Parathyroid adenoma (tissue), 2 donors: ENCODE measurements around the gene GAREM1.
"Not testable (repeated sequence)": the region's sequence is repeated elsewhere in the genome, so short reads cannot be mapped to it uniquely, and the experiment has no call there.

Source experiments
- H2AFZ ChIP-seq: fragments of 300-600 bp; sonication (generic); one replicate; pipeline ENCODE4 v1.7.0; 2017; ENCODE audit warnings: antibody characterized with exemption, mild to moderate bottlenecking
- H3K27ac ChIP-seq: fragments of 300-600 bp; sonication (generic); one replicate; pipeline ENCODE4 v1.7.0; 2017
- H3K27me3 ChIP-seq: fragments of 300-600 bp; sonication (generic); one replicate; pipeline ENCODE4 v1.7.0; 2017; ENCODE audit warnings: low read length; ENCODE audit not compliant: control insufficient read depth, insufficient read depth
- H3K36me3 ChIP-seq: fragments of 300-600 bp; sonication (generic); one replicate; pipeline ENCODE4 v1.7.0; 2017; ENCODE audit warnings: low read length; ENCODE audit not compliant: control insufficient read depth, insufficient read depth
- H3K4me1 ChIP-seq: fragments of 300-600 bp; sonication (generic); one replicate; pipeline ENCODE4 v1.7.0; 2017; ENCODE audit warnings: control low read depth
- H3K4me2 ChIP-seq: fragments of 300-600 bp; sonication (generic); one replicate; pipeline ENCODE4 v1.7.0; 2017; ENCODE audit warnings: low read length
- H3K4me3 ChIP-seq: fragments of 300-600 bp; sonication (generic); one replicate; pipeline ENCODE4 v1.7.0; 2017; ENCODE audit warnings: low read depth, low read length
- H3K79me2 ChIP-seq: fragments of 300-600 bp; sonication (generic); one replicate; pipeline ENCODE4 v1.7.0; 2017; ENCODE audit warnings: control low read depth
- H3K9ac ChIP-seq: fragments of 300-600 bp; sonication (generic); one replicate; pipeline ENCODE4 v1.7.0; 2017; ENCODE audit warnings: mild to moderate bottlenecking
- H3K9me3 ChIP-seq: fragments of 300-600 bp; sonication (generic); one replicate; pipeline ENCODE4 v1.7.0; 2017; ENCODE audit warnings: low read length; ENCODE audit not compliant: control insufficient read depth
- TF ChIP-seq, protein P1 (sequence below): fragments of 300-600 bp; sonication (generic); IDR thresholded peaks from one replicate; pipeline ENCODE4 v1.7.0; 2017; ENCODE audit warnings: antibody characterized with exemption, mild to moderate bottlenecking
- donor health status: primary hyperparathyroidism.

GAREM1 gene

DNA sequence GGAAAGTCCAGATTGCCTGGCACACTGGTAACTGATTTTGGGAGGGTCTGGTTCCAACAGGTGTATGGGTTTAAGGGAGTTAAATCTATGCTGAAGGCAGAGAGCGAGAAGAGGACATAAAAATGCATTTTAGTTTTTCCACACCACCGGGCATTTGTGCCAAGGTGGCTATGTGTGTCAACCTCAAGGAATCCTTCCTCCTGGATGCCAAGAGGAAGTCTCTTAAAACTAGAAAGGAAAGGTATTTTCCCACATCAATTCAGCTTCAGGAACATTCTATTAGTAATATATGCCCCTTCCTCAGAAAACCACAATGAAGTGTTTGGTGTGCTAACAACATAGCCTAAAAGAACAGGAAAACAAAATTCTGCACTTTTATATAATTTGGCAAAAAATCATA, 5.4 kb upstream of the GAREM1 start:
- Histone ChIP-seq H3K27me3 (no peaks in the 10 kb centered on the region), H3K36me3 (no peaks in the 10 kb centered on the region), H3K4me3 (no peak overlapping the region), H3K79me2 (no peaks in the 10 kb centered on the region), H3K4me1 (no peaks in the 10 kb centered on the region), H3K9ac (no peak overlapping the region), H2AFZ (no peak overlapping the region), H3K9me3 (no peaks in the 10 kb centered on the region), H3K4me2 (no peak overlapping the region), H3K27ac (no peak overlapping the region)
- TF ChIP-seq, protein P1, sequence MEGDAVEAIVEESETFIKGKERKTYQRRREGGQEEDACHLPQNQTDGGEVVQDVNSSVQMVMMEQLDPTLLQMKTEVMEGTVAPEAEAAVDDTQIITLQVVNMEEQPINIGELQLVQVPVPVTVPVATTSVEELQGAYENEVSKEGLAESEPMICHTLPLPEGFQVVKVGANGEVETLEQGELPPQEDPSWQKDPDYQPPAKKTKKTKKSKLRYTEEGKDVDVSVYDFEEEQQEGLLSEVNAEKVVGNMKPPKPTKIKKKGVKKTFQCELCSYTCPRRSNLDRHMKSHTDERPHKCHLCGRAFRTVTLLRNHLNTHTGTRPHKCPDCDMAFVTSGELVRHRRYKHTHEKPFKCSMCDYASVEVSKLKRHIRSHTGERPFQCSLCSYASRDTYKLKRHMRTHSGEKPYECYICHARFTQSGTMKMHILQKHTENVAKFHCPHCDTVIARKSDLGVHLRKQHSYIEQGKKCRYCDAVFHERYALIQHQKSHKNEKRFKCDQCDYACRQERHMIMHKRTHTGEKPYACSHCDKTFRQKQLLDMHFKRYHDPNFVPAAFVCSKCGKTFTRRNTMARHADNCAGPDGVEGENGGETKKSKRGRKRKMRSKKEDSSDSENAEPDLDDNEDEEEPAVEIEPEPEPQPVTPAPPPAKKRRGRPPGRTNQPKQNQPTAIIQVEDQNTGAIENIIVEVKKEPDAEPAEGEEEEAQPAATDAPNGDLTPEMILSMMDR = no peak

DNA sequence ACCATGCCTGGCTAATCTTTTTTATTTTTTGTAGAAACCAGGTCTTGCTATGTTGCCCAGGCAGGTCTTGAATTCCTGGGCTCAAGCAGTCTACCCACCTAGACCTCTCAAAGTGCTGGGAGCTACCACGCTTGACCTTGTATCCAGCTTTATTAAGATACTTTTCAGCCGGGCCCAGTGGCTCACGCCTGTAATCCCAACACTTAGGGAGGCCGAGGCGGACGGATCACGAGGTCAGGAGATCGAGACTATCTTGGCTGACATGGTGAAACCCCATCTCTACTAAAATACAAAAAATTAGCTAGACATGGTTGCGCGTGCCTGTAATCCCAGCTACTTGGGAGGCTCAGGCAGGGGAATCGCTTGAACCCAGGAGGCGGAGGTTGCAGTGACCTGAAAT, 4.4 kb upstream of the GAREM1 start:
- not testable (repeated sequence) for H3K27me3 ChIP-seq, H3K4me1 ChIP-seq, H3K27ac ChIP-seq, H3K36me3 ChIP-seq, H3K4me3 ChIP-seq, H3K9ac ChIP-seq, H3K9me3 ChIP-seq, H3K79me2 ChIP-seq, H3K4me2 ChIP-seq, H2AFZ ChIP-seq

DNA sequence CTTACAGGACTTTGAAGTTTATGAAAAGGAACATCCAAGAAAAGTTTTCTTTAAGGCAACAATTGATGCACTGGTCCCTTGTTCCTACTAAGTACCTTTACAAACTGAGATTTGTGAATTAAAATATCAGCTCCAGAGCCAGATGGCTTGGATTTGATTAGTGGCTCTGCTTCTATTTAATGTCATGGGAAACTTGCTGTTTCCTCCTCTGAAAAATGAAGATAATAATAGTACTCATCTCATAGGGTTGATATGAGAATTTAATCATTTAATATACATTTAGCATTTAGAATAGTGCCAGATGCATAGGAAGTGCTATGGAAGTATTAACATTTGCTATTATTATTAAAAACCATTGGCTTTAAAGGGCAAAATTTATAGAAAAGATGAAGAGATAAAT, 2.6 kb upstream of the GAREM1 start:
- Histone ChIP-seq H3K27ac (no peak overlapping the region), H3K4me2 (no peak overlapping the region), H3K36me3 (no peaks in the 10 kb centered on the region), H3K4me3 (no peak overlapping the region), H3K27me3 (no peaks in the 10 kb centered on the region), H3K9me3 (no peaks in the 10 kb centered on the region), H3K79me2 (no peaks in the 10 kb centered on the region), H2AFZ (no peak overlapping the region), H3K9ac (no peak overlapping the region), H3K4me1 (peaks cover 2% of the 10 kb centered on the region)
- TF ChIP-seq, protein P1 = no peak

DNA sequence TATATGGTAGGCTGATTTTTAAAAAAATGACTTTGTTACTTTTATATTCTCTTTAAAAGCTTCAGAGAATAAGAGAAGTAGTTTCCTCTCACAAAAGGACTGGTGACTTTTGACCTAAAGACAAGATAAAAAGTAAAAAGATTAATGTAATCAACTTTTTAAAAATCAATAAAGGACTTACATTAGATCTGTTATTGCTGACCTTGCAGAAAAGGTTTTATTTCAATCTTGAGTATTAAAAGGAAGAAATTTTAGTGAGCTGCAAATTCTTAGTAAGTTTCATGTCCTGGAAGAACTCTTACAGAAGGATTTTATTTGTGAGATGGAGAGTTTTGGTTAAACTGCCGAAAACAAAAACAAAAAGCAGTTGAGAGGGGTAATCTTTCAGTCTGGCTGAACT, 2.2 kb upstream of the GAREM1 start:
- Histone ChIP-seq H3K79me2 (peaks cover 3% of the 10 kb centered on the region), H2AFZ (no peak overlapping the region), H3K27ac (no peak overlapping the region), H3K4me2 (no peak overlapping the region), H3K4me1 (peaks cover 7% of the 10 kb centered on the region), H3K4me3 (no peak overlapping the region), H3K36me3 (no peaks in the 10 kb centered on the region), H3K9me3 (no peaks in the 10 kb centered on the region), H3K27me3 (no peaks in the 10 kb centered on the region), H3K9ac (no peak overlapping the region)
- TF ChIP-seq, protein P1 = no peak

DNA sequence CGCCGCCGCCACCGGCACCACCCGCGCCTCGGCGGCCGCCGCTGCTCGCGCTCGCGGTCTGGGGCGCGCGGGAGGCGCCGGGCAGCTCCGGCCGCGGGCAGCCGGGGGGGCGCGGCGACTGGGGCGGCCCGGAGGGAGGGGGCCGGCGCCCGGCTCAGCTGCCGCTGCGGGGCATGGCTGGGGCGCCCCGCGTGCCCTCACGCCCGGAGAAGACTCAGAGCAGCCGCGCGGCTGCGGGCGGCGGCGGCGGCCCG, 295 bp downstream of the GAREM1 start:
- TF ChIP-seq, protein P1 = no peak
- peaks cover 7% of the 10 kb centered on the region for H3K79me2 ChIP-seq
- no peaks in the 10 kb centered on the region for H3K27me3 ChIP-seq
- no peaks in the 10 kb centered on the region for H3K9me3 ChIP-seq
- H3K27ac ChIP-seq = peak overlapping the region; percentile 78
- peak overlapping the region; percentile 92 for H2AFZ ChIP-seq
- H3K36me3 ChIP-seq = no peaks in the 10 kb centered on the region
- H3K4me1 ChIP-seq = peaks cover 7% of the 10 kb centered on the region
- peak overlapping the region; percentile 81 for H3K4me2 ChIP-seq
- peak overlapping the region; percentile 51 for H3K4me3 ChIP-seq
- H3K9ac ChIP-seq = no peak overlapping the region
